Measurements from ENCODE around the gene FYB2.

FYB2 gene

GRCh38 chr1:56688522-56689026 lies 130.6 kb downstream of the FYB2 start:
- no peak for TF ChIP-seq CTCF (IDR thresholded peaks at IDR 0.05; ENCODE audit: low read depth, low read length)
- no peak overlapping the region for H3K4me3 ChIP-seq (replicated peaks in 1 of 2; ENCODE audit: low read depth in 2 of 2, low read length in 2 of 2)
- DNase-seq (ENCODE audit: low read depth in 2 of 2): peak; percentile 9 to 83

DNA sequence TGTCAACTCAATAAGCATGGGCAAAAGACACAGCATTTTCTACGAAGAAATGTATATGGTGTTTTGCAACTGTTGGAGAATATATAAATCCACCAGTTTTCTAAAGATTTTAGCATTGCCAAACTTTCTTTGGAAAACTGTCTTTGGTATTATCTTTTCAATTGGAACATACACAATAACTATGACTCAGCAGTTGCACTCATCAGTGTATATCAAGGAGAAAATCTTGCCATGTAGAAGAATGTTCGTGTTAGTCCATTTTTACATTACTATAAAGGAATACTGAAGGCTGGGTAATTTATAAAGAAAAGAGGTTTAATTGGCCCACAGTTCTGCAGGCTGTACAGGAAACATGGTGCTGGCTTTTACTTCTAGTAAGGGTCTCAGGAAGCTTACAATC lies 133.0 kb downstream of the FYB2 start:
- TF ChIP-seq CTCF (IDR thresholded peaks at IDR 0.05; ENCODE audit: low read depth, low read length): no peak
- no peak overlapping the region for H3K4me3 ChIP-seq (replicated peaks in 1 of 2; ENCODE audit: low read depth in 2 of 2, low read length in 2 of 2)
- peak; percentile 3 to 25 for DNase-seq (ENCODE audit: low read depth in 2 of 2)

DNA sequence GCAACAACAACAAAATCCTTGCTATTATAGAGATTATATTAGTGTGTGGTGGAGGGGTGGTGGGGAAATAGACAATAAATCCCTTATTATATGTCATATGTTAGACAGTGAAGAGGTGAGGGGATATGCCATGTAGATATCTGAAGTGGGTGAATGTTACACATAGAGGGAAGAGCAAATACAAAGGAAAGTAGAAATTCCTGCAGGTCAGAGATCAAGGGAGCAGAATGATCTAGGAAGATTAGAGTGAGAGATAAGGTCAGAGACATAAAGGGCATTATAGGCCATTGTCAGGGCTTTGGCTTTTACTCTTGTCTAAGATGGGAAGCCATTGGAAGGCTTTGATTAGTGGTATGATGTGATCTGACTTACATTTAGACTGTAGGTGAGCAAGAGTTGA lies 135.6 kb downstream of the FYB2 start:
- no peak for TF ChIP-seq CTCF (IDR thresholded peaks at IDR 0.05; ENCODE audit: low read depth, low read length)
- no peak overlapping the region for H3K4me3 ChIP-seq (replicated peaks in 1 of 2; ENCODE audit: low read depth in 2 of 2, low read length in 2 of 2)
- no peak for DNase-seq (ENCODE audit: low read depth in 2 of 2)

DNA sequence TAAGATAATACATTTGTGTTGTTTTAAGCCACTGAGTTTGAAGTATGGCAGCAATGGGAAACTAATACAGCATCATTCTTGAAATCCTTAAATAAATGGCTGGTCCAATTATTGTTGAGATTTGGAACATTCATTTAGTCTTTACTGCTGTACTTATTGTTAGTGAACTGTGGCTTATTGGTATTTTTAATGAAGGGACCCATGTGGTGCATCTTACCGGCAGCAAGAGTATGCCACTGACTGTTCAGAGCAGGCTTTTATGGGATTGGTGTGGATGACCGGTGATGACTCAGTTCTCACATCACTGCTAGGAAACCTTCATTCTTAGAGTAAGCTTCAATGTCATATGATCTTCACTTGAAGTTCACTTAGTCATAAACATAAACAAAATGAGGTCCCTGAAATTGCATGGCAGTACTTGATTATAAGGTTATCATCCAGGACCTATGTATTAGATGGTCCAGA lies 142.6 kb downstream of the FYB2 start:
- no peak overlapping the region for H3K4me3 ChIP-seq (replicated peaks in 1 of 2; ENCODE audit: low read depth in 2 of 2, low read length in 2 of 2)
- no peak for TF ChIP-seq CTCF (IDR thresholded peaks at IDR 0.05; ENCODE audit: low read depth, low read length)
- peak; percentile 28 to 75 for DNase-seq (ENCODE audit: low read depth in 2 of 2)

GRCh38 chr1:56675763-56676162 lies 143.4 kb downstream of the FYB2 start:
- no peak for DNase-seq (ENCODE audit: low read depth in 2 of 2)
- no peak overlapping the region for H3K4me3 ChIP-seq (replicated peaks in 1 of 2; ENCODE audit: low read depth in 2 of 2, low read length in 2 of 2)
- no peak for TF ChIP-seq CTCF (IDR thresholded peaks at IDR 0.05; ENCODE audit: low read depth, low read length)

GRCh38 chr1:56672579-56672978 lies 146.6 kb downstream of the FYB2 start:
- no peak for DNase-seq (ENCODE audit: low read depth in 2 of 2)
- TF ChIP-seq CTCF (IDR thresholded peaks at IDR 0.05; ENCODE audit: low read depth, low read length): no peak
- no peak overlapping the region for H3K4me3 ChIP-seq (replicated peaks in 1 of 2; ENCODE audit: low read depth in 2 of 2, low read length in 2 of 2)

DNA sequence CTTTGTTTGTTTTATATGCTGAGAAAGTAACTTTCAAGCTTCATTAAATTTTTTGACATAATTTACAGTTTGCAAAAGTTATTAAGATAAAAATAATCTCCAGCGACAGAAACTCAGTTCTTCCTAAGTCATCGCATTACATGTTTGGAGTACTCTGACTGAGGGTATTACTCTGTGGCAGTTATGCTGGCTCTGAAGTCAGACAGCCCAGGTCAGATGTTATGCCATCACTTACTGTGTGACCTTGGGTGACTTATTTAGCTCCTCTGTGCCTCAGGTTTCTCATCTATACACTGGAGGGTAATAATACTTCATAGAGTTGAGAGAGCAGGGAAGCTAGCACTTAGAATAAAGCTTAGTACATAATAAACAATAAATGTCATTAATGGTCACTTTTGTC lies 147.7 kb downstream of the FYB2 start:
- no peak for DNase-seq (ENCODE audit: low read depth in 2 of 2)
- H3K4me3 ChIP-seq (replicated peaks in 1 of 2; ENCODE audit: low read depth in 2 of 2, low read length in 2 of 2): no peak overlapping the region
- no peak for TF ChIP-seq CTCF (IDR thresholded peaks at IDR 0.05; ENCODE audit: low read depth, low read length)

Data from cardiac fibroblast (primary cell).